ENCODE measurements around the gene OTUD7B. TPM values are rescaled to one million over a fixed set of nuclear protein-coding genes. Genes with fewer than 3 reads are reported as not detected.

Gene OTUD7B
- total RNA-seq, 1 experiment from 2014 or later, result 10.7 TPM

DNA sequence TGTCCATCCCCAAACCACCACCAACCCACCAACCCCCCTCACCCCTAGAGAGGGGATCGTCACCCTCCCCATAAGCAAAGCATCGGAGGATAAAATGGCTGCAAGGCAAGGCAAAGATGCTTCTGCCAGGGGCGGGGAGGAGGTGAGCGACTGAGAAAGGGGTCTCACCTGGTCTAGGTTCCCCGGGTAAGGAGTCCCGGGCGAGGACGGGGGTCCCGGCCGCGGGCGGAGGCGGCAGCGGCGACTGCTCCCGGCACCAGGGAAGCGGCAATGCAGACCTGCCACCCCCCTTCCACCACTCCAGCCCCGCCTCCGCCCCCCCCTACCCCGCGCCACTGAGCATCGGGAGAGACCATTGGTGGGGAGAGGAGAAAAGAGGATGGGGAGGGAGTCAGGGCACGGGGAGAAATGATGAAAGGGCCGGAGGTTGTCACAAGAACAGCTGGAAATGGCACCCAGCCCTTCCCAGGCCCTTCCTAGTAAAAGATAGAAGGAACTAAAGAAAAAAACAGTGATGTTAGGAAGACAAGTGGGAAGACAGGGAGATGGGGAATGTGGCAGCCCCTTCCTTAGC lies 92.9 kb downstream of the OTUD7B start, which contains the start of gene SV2A:
SV2A (minus strand) TSS at position 274 of the 574 bp plus-strand sequence. CDS start 4,004 bp downstream, outside the sequence.
- DNase-seq (ENCODE audit: low read depth), result peak; percentile 53

- DNase-seq (ENCODE audit: low read depth), result no peak
Measured at GRCh38 chr1:149916898-149917252, 93.7 kb downstream of the OTUD7B start.

DNA sequence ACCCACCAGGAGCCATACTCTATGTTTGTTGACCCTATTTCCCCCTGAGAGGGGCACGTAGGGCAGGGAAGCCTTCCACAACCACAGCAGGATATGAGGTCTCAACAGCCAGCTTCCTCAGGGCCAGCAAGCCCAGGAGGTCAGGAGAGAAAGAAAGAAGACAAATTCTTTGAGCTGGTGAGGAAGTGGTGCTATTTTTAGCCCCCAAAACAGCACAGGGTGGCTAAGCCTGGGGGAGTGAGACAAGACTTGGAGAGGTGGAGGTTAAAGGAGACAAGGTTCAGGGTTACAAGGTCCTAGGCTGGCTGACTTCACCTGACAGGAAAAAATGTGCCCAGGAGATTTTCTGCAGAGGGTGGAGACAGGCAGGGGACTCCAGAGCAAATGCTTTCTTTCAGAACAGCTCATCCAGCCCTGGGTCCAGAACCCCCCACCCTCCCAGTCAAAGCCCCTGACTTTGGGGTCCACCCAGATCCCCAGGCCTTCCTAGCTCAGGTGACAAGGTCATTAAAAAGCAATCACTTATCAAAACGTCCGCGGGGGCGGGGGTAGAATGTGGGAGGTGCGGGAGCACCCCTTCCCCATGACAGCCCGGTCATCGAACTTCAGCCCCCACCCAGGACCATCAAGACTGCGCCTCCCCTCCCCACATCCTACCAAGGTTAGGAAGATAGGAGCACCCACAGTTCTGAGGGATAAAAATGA lies 94.2 kb downstream of the OTUD7B start:
- DNase-seq (ENCODE audit: low read depth), result no peak

DNA sequence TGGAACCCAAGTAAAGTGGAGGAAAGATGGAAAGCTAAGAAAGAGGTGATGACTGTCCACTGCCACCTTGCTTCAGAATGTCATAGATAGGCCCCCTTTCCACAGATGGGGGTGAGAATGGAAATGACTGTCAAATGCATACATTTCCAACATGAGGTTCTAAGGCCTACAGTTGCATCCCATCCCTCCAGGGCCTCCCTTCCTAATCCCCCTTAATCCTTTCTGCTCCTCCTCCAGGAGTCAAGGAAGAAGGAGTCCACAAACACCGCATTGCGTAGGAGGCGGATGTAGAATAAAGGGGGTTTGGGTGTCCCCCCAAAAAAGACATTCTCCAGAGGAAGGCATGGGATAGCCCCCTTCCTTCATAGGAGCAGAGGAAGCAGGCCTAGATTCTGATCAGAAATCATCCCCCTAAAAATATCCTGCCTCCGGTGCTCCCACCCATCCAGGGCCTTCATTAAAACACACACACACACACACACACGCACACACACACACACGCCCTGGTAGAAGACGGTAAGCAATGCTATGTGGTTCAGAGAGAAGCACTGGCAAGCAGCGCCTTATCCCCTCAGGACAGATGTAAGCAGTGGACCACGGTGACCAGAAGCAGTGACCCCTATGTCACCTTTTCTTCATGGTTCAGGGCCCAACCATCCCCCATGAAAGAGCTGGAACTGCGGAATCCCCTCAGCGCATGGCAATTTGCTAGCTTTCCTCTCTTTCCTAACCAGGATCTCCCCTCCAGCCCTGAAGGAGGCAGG lies 94.9 kb downstream of the OTUD7B start:
- no peak for DNase-seq (ENCODE audit: low read depth)

DNA sequence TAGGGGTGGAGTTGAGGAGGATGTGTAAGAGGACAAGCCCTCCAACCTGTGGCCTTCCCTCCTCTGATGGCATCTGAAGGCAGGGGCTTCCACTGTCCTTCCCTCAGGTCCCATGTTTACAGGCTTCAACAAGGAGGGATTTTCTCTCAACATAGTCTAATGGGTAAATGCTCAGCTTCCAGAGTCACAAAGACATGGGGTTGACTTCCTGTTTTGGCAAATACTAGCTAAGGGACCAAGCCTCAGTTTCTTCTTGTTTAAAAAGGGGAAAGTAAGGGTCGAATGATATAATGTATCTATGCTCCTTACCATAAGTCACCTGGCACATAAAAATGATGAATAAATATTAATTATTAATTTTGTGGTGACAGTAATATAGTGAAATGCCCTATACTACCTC lies 96.0 kb downstream of the OTUD7B start:
- DNase-seq (ENCODE audit: low read depth), result no peak

- no peak for DNase-seq (ENCODE audit: low read depth)
Measured at GRCh38 chr1:149906570-149907075, 103.9 kb downstream of the OTUD7B start.

DNA sequence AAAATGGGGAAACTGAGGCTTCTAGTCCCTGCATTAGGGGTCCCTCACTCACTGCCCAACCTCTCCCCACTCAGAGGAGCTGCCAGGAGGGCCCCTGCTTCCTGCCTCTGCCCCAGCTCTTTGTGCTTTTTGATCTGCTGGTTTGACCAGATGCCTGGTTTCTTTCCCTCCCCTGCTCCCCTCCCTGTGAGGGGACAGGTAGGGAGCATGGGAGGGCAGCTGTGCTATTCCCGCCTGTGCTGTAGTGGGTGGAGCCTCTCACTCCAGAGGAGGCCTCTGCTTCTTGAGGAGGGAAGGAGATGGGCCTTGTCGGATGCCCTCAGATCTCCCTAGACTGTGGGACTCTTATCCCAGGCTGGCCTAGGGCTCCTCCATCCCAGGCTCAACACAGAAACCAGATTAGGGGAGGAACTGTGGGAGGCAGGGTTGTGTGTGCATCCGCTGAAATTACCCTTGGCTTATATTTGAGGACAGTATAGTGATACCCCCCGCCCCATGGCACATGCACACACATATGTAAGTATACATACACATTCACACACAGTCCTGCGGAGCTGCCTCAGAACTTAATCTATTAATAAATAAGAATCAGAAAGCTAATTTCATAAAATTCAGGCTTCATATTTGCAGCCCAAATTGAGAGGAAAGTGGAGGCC lies 106.6 kb downstream of the OTUD7B start:
- no peak for DNase-seq (ENCODE audit: low read depth)

DNA sequence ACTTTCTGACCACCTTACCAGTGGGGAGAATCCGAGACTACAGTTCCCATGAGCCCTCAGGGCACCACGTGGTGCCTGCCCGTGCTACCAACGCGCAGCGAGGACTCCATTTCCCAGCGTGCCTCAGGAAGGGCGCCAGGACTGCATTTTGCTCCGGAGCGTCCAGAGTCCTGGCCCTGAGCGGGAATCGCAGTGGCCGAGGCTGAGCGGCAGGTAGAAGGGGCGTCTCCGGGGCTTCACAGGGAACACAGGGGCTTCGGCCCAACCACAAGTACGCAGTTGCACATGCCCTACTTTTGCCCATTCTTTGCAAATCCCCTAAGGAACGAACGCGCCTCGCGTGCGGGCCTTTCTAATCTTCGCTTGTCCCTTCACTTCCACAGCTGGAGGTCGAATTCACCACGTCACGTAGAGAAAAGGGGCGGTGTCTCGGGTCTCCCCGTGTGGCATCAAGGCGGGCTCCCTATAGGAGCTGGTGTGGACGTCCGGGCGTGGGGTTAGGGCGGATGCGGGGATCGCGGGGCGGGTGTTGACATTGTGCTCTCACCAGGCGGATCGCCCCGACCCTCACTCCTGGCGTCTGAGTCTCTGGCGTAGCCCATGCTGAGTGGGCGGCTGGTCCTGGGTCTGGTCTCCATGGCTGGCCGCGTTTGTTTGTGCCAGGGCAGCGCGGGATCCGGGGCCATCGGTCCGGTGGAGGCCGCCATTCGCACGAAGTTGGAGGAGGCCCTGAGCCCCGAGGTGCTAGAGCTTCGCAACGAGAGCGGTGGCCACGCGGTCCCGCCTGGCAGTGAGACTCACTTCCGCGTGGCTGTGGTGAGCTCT lies 110.9 kb downstream of the OTUD7B start, which contains the start of gene BOLA1:
BOLA1 (plus strand) TSS at position 109 of the 825 bp plus-strand sequence; CDS start at position 601, 492 bp downstream.
- DNase-seq (ENCODE audit: low read depth), result peak; percentile 89

- DNase-seq (ENCODE audit: low read depth), result no peak
Measured at GRCh38 chr1:149896575-149896974, 114.0 kb downstream of the OTUD7B start.

DNA sequence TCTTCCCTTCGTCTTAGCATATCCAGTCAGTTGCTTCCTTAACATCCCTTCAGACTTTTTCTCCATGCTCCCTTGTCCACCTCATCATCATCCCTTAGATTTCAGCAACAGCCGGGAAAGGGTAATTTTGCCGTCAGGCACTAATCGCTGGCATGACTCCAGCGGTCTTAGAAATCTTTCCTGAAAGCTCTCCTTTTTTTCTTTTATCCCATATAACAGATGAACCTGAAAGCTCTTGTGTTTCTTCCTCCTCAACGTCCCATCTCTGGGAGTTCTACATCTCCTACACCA lies 121.6 kb downstream of the OTUD7B start:
- DNase-seq (ENCODE audit: low read depth), result peak; percentile 53

GRCh38 chr1:149888247-149888998 lies 122.1 kb downstream of the OTUD7B start:
- no peak for DNase-seq (ENCODE audit: low read depth)

Other genes starting within 250 kb of the OTUD7B start
- not detected in 2 replicates for gene FCGR1A, start 228.0 kb downstream of the OTUD7B start, total RNA-seq (2014; rRNA removed; shearing (Covaris generic))
- 15.1 and 19.2 TPM in 2 replicates for gene BOLA1, start 111.2 kb downstream of the OTUD7B start, total RNA-seq (2014; rRNA removed; shearing (Covaris generic))
- 23.1 and 27.7 TPM in 2 replicates for gene SV2A, start 92.9 kb downstream of the OTUD7B start, total RNA-seq (2014; rRNA removed; shearing (Covaris generic))
- 21.4 and 35.8 TPM in 2 replicates for gene SF3B4, start 82.9 kb downstream of the OTUD7B start, total RNA-seq (2014; rRNA removed; shearing (Covaris generic))
- gene MTMR11, start 73.8 kb downstream of the OTUD7B start, total RNA-seq (2014; rRNA removed; shearing (Covaris generic)), result 38.2 and 60.8 TPM in 2 replicates
- gene VPS45, start 57.0 kb upstream of the OTUD7B start, total RNA-seq (2014; rRNA removed; shearing (Covaris generic)), result 27.9 and 28.5 TPM in 2 replicates
- gene PLEKHO1, start 139.2 kb upstream of the OTUD7B start, total RNA-seq (2014; rRNA removed; shearing (Covaris generic)), result 45.1 and 50.1 TPM in 2 replicates
- 24.4 and 37.7 TPM in 2 replicates for gene ANP32E, start 225.4 kb upstream of the OTUD7B start, total RNA-seq (2014; rRNA removed; shearing (Covaris generic))
- gene CA14, start 247.0 kb upstream of the OTUD7B start, total RNA-seq (2014; rRNA removed; shearing (Covaris generic)), result not detected in 2 replicates